Sigmoid colon (tissue), 7 donors: Measurements from ENCODE around the gene DOCK1. TPM values are rescaled to one million over a fixed set of nuclear protein-coding genes. Genes with fewer than 3 reads are reported as not detected.

Source experiments
- DNase-seq: peaks from one replicate; pipeline ENCODE4 v3.0.0-alpha.2; 2019
- H3K27ac ChIP-seq, 4 donors: fragments of 200-600 bp; sonication (generic); one replicate each; pipeline ENCODE4 v1.5.1; 2016 to 2019; ENCODE audit warnings: mild to moderate bottlenecking in 1 of 4
- H3K27me3 ChIP-seq, 3 donors: fragments of 200-600 bp; sonication (generic); one replicate each; pipeline ENCODE4 v1.5.1; 2019; ENCODE audit warnings: mild to moderate bottlenecking in 1 of 3
- H3K36me3 ChIP-seq, 4 donors: fragments of 200-600 bp; sonication (generic); one replicate each; pipeline ENCODE4 v1.5.1; 2016 to 2019
- H3K4me1 ChIP-seq, 4 donors: fragments of 200-600 bp; sonication (generic); one replicate each; pipeline ENCODE4 v1.5.1; 2017 to 2019
- H3K4me3 ChIP-seq, 4 donors: fragments of 200-600 bp; sonication (generic); one replicate each; pipeline ENCODE4 v1.5.1; 2017 to 2019; ENCODE audit warnings: mild to moderate bottlenecking in 2 of 4, moderate library complexity in 1 of 4
- H3K9me3 ChIP-seq, 4 donors: fragments of 200-600 bp in 3 of 4; sonication (generic) in 3 of 4; one replicate each; pipeline versions ENCODE4 v1.5.1 to v1.6.1; 2013 to 2019
- EP300 ChIP-seq, 4 donors: sonication (generic); formaldehyde crosslinking; IDR thresholded peaks; one replicate each; pipeline ENCODE4 v1.6.1; 2017; ENCODE audit warnings: antibody characterized with exemption in 4 of 4
- POLR2A ChIP-seq, 2 donors: fragments of 450-650 bp; IDR thresholded peaks; one replicate each; pipeline ENCODE4 v1.6.1; 2016; ENCODE audit warnings: antibody characterized with exemption in 2 of 2, mild to moderate bottlenecking in 2 of 2, moderate library complexity in 2 of 2
- POLR2AphosphoS5 ChIP-seq, 4 donors: sonication (generic); formaldehyde crosslinking; IDR thresholded peaks; one replicate each; pipeline ENCODE4 v1.6.1; 2017; ENCODE audit warnings: antibody characterized with exemption in 4 of 4
- WGBS, 2 donors: extraction: QIAGEN DNeasy Blood & Tissue Kit; methylation state at CpG; one replicate each; pipeline ENCODE4 v1.1.7; 2013; 5-methylcytosine and 5-hydroxymethylcytosine counted together
- intact Hi-C: fragments of 100-400 bp; cut with DNase I; formaldehyde crosslinking; loops from one replicate; pipeline ENCODE4 v1.15.1; 2023
- polyA plus RNA-seq, 3 donors: library from polyadenylated mRNA; stranded (reverse); fragments of 200-250 nt; gene quantifications; one replicate each; pipeline ENCODE4 v1.2.3, GENCODE V29; 2013
- total RNA-seq, 4 donors: library from RNA; depleted of rRNA; stranded (reverse); fragments of >200 nt; gene quantifications; one replicate each; pipeline ENCODE4 v1.1.0, GENCODE V29; 2016
- TF ChIP-seq, protein P1 (sequence below), 4 experiments: fragments of 450-650 bp in 3 of 4; fragments of 200-600 bp in 1 of 4; IDR thresholded peaks; one replicate each; pipeline ENCODE4 v1.5.1; 2016 to 2019; ENCODE audit warnings: antibody characterized with exemption in 4 of 4, mild to moderate bottlenecking in 3 of 4, moderate library complexity in 2 of 4
- donor health status: healthy with polysubstance abuse.
- donor health status: Bipolar disorder and iron deficiency.
- donor health status: healthy.

Gene DOCK1
- total and polyA plus RNA-seq, 7 donors = 15.0 to 53.7 (median 40.2) TPM

DNA sequence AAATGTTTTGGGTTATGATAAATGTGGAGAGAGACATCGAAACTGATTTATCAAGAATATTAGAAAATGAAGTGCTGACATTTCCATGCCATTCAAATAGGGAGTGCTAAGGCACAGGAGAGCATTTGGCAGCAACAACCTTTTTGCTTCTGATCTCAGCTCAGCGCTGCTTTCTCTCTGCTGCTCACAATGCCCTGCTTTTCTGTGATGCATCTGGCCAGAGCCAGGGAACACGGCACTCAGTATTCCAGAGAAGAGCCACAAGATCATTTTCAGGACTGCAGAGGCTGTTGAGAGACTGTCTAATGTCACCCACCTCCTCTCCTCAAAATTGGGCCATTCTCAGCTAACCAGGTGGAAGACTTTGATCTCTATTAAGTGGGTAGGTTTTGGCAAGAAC is 263.0 kb downstream of the DOCK1 start:
- Histone ChIP-seq H3K27me3 (no peaks in the 10 kb centered on the region), H3K9me3 (no peaks in the 10 kb centered on the region), H3K4me1 (peaks cover 0 to 3% (median 0%) of the 10 kb centered on the region in 4 donors), H3K36me3 (no peaks in the 10 kb centered on the region), H3K27ac (no peak overlapping the region), H3K4me3 (no peak overlapping the region)
- DNase-seq = no peak
- TF ChIP-seq POLR2AphosphoS5 (IDR thresholded peaks at IDR 0.05) (no peak), EP300 (IDR thresholded peaks at IDR 0.05) (no peak), POLR2A (IDR thresholded peaks at IDR 0.05) (no peak)
- TF ChIP-seq, protein P1, sequence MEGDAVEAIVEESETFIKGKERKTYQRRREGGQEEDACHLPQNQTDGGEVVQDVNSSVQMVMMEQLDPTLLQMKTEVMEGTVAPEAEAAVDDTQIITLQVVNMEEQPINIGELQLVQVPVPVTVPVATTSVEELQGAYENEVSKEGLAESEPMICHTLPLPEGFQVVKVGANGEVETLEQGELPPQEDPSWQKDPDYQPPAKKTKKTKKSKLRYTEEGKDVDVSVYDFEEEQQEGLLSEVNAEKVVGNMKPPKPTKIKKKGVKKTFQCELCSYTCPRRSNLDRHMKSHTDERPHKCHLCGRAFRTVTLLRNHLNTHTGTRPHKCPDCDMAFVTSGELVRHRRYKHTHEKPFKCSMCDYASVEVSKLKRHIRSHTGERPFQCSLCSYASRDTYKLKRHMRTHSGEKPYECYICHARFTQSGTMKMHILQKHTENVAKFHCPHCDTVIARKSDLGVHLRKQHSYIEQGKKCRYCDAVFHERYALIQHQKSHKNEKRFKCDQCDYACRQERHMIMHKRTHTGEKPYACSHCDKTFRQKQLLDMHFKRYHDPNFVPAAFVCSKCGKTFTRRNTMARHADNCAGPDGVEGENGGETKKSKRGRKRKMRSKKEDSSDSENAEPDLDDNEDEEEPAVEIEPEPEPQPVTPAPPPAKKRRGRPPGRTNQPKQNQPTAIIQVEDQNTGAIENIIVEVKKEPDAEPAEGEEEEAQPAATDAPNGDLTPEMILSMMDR (IDR thresholded peaks at IDR 0.05) = no peak
- intact Hi-C loops = no loop called here
- WGBS, 2 donors = 90 to 92% methylated on average over 3 of the region's 3 CpGs

DNA sequence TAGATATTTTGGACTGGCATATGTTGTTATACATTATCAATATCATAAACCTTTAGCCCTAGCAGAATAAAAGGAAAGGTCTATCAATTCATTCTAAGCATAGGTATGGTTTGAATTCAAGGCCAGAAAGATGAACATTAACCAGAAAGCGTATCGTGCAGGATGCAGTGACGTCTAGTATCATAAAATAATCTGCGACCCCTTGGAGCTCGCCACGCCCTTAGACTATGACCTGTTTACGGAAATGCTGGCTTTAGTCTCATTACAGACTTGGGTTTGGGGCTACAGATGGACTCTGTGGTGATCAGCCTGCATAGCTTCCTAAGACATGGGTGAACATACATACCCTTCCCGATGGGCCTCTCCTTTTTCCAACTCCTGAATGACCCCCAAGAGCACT is 269.6 kb downstream of the DOCK1 start:
- Histone ChIP-seq H3K4me3 (no peak overlapping the region), H3K9me3 (no peaks in the 10 kb centered on the region), H3K36me3 (peaks cover 0 to 8% (median 0%) of the 10 kb centered on the region in 4 donors), H3K27me3 (no peaks in the 10 kb centered on the region), H3K4me1 (no peaks in the 10 kb centered on the region), H3K27ac (no peak overlapping the region)
- WGBS, 2 donors = 22 to 74% methylated on average over 8 of the region's 8 CpGs
- intact Hi-C loops = no loop called here
- TF ChIP-seq, protein P1 (IDR thresholded peaks at IDR 0.05) = no peak
- TF ChIP-seq POLR2AphosphoS5 (IDR thresholded peaks at IDR 0.05) (no peak), EP300 (IDR thresholded peaks at IDR 0.05) (no peak), POLR2A (IDR thresholded peaks at IDR 0.05) (no peak)
- DNase-seq = no peak

DNA sequence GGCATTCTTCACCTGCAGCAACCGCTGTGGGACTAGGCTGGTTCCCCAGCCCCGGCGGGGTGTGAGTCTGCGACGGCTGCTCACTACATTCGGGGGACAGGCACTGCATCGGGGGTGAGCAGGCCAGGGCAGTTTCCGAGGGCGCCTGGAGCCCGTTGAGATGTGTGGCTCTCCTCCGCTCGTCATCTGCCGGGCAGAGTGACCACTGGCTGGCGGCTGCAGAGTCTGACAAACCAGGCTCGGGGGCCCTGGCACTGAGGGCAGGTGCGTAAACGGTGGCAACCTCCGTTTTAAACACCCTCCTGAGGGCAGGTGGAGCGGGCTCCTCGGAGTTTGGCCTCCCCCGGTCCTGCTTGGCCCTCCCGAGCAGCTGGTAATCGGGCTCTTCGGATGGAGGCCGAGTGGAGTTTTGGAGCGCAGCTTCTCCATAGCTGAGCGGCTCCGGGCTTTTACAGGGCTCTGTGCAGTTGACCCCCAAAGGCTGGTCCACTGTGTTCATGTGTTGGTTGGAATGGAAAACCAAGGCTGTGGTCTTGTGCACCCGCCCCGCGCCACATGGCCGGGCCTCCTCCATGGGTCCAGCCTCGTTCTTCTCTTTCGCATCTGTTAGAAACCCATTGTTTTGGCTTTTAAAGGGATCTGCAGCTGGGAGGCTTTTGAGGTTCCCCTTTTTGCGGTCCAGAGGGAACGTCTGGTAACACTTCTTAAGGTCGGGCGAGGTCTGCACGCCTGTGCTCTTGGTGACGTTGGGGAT is 270.3 kb downstream of the DOCK1 start:
- Histone ChIP-seq H3K4me1 (no peaks in the 10 kb centered on the region), H3K4me3 (no peak overlapping the region), H3K27me3 (no peaks in the 10 kb centered on the region), H3K9me3 (no peaks in the 10 kb centered on the region), H3K36me3 (peaks cover 0 to 8% (median 0%) of the 10 kb centered on the region in 4 donors), H3K27ac (no peak overlapping the region)
- no peak for TF ChIP-seq POLR2A (IDR thresholded peaks at IDR 0.05)
- TF ChIP-seq, protein P1 (IDR thresholded peaks at IDR 0.05) = no peak
- no peak for TF ChIP-seq POLR2AphosphoS5 (IDR thresholded peaks at IDR 0.05)
- DNase-seq = no peak
- WGBS, 2 donors = 95% methylated on average over 40 of the region's 40 CpGs
- intact Hi-C loops = no loop called here

DNA sequence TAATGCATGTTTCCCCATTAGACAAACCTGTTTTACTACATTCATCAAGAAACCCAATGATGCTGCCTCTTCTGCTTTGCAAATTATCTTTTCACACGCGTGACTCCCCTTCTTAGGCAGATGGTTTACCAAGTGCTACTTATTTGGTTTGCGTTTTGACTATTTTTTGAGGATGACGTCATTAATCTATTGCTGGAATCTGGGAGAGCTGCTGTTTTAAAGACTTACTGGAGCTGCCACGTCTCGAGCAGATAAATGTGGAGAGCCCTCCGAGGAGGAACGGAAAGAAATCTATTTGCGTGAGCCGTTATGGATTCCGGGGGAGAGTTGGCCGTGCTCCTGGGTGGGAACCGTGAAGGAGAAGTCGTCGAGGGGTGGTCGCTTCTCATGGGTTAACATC is 271.4 kb downstream of the DOCK1 start:
- no peak for DNase-seq
- TF ChIP-seq EP300 (IDR thresholded peaks at IDR 0.05) (no peak), POLR2A (IDR thresholded peaks at IDR 0.05) (no peak), POLR2AphosphoS5 (IDR thresholded peaks at IDR 0.05) (no peak)
- TF ChIP-seq, protein P1 (IDR thresholded peaks at IDR 0.05) = no peak
- intact Hi-C loops = no loop called here
- no peaks in the 10 kb centered on the region for H3K4me1 ChIP-seq
- 92 to 95% methylated on average over 16 of the region's 16 CpGs for WGBS, 2 donors
- H3K27ac ChIP-seq = no peak overlapping the region
- no peaks in the 10 kb centered on the region for H3K9me3 ChIP-seq
- H3K4me3 ChIP-seq = no peak overlapping the region
- H3K36me3 ChIP-seq = peaks cover 0 to 8% (median 0%) of the 10 kb centered on the region in 4 donors
- no peaks in the 10 kb centered on the region for H3K27me3 ChIP-seq
